Measurements from ENCODE around the gene CYP19A1.

The CYP19A1 gene

DNA sequence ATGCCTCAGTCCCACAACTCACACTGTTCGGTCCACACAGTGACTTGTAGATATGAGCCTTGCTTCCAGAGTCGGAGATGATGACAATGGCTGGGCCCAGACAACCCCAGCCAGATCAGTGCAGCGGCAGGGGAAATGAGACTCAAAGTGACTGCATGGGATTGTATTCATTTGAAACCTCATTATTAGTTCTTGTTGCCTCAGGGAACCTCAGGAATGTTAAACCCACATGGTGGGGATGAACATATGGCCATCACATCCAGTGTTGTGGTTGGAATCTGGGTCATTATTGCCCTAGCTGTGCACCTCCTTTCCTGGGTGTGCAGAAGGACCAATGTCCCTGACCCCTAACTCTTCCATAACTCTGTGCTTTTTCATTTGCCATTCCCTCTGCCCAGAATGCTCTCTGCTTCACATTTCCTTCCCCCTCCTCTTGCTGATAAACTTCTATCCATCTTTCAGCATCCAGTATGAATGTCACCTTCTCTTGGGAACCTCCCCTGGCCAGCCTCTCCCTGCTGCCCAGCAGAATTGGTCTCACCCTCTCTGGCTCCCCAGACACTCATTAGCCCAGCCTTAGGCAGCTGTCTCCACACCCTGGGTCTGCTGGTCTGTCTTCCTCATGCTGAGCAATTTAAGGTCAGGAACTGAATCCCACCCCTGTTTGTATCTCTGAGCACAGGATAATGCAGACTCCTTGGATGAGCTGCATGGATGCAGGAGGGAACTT lies 176.7 kb downstream of the CYP19A1 start:
- Histone ChIP-seq H3K4me3 (no peak overlapping the region), H3K27ac (no peak overlapping the region)
- DNase-seq (ENCODE audit: low spot score): no peak
- TF ChIP-seq, protein P1, sequence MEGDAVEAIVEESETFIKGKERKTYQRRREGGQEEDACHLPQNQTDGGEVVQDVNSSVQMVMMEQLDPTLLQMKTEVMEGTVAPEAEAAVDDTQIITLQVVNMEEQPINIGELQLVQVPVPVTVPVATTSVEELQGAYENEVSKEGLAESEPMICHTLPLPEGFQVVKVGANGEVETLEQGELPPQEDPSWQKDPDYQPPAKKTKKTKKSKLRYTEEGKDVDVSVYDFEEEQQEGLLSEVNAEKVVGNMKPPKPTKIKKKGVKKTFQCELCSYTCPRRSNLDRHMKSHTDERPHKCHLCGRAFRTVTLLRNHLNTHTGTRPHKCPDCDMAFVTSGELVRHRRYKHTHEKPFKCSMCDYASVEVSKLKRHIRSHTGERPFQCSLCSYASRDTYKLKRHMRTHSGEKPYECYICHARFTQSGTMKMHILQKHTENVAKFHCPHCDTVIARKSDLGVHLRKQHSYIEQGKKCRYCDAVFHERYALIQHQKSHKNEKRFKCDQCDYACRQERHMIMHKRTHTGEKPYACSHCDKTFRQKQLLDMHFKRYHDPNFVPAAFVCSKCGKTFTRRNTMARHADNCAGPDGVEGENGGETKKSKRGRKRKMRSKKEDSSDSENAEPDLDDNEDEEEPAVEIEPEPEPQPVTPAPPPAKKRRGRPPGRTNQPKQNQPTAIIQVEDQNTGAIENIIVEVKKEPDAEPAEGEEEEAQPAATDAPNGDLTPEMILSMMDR (IDR thresholded peaks at IDR 0.05): no peak

DNA sequence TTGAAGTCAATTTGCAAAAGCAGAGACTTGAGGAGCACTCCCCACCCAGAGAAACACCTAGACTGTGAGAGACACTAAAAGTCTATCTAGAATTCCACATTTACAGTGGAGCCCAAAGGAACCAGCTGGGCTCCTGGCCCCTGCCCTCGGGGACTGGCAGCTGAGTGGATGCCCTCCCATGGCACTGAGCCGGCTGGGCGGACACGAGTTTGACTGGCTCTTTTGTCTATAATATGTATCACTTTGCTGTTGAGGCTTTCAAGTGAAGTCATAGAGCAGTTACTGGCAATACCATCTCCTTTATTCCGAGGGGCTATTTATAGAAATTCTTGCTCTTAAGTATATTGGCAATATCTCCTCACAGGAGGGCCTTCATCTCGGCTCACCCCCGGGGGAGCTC lies 177.9 kb downstream of the CYP19A1 start:
- Histone ChIP-seq H3K4me3 (no peak overlapping the region), H3K27ac (no peak overlapping the region)
- DNase-seq (ENCODE audit: low spot score): no peak
- TF ChIP-seq, protein P1 (IDR thresholded peaks at IDR 0.05): no peak

Measured in coronary artery (tissue), 2 donors.